Astrocyte of the spinal cord (primary cell): ENCODE measurements around the gene SMAD5.

Experiments used
- DNase-seq: peaks from one replicate; pipeline ENCODE4 v3.0.0; 2011; ENCODE audit warnings: low read depth, low spot score
- H3K4me3 ChIP-seq: 2 replicates; pipeline ENCODE4 v1.5.1; 2011; ENCODE audit warnings: low read depth, mild to moderate bottlenecking, low read length, moderate library complexity
- CTCF ChIP-seq: IDR thresholded peaks from 2 replicates; pipeline ENCODE4 v1.5.1; 2012; ENCODE audit warnings: low read depth, mild to moderate bottlenecking, low read length, inconsistent platforms
- in situ Hi-C: cut with HindIII; loops from 2 replicates; pipeline ENCODE4 v1.10.0; 2017; ENCODE audit warnings: low sequenced_read_pairs

The SMAD5 gene

GRCh38 chr5:136146201-136146600 is 13.6 kb downstream of the SMAD5 start:
- DNase-seq: no peak
- no peak for TF ChIP-seq CTCF
- H3K4me3 ChIP-seq: no peak overlapping the region
- in situ Hi-C loops: no loop called here

- in situ Hi-C loops: no loop called here
- no peak for TF ChIP-seq CTCF
- DNase-seq: no peak
- H3K4me3 ChIP-seq: no peak overlapping the region
These were observed 15.0 kb downstream of the SMAD5 start for GRCh38 chr5:136147632-136148031.

GRCh38 chr5:136149891-136150290 is 17.2 kb downstream of the SMAD5 start:
- no peak for DNase-seq
- no peak for TF ChIP-seq CTCF
- in situ Hi-C loops: no loop called here
- H3K4me3 ChIP-seq: no peak overlapping the region

GRCh38 chr5:136153581-136154236 is 21.1 kb downstream of the SMAD5 start:
- in situ Hi-C loops: no loop called here
- no peak for TF ChIP-seq CTCF
- no peak overlapping the region for H3K4me3 ChIP-seq
- DNase-seq: no peak

- in situ Hi-C loops: no loop called here
- no peak for DNase-seq
- TF ChIP-seq CTCF: no peak
- H3K4me3 ChIP-seq: no peak overlapping the region
These were observed 22.4 kb downstream of the SMAD5 start for GRCh38 chr5:136155078-136155477.

GRCh38 chr5:136155761-136156160 is 23.1 kb downstream of the SMAD5 start:
- TF ChIP-seq CTCF: no peak
- in situ Hi-C loops: no loop called here
- DNase-seq: no peak
- no peak overlapping the region for H3K4me3 ChIP-seq
